HepG2 (cell line): Measurements from ENCODE around the gene CWF19L2. TPM values are rescaled to one million over a fixed set of nuclear protein-coding genes. Genes with fewer than 3 reads are reported as not detected.
A peak's percentile ranks its signal among the peaks of the same experiment; 100 is the strongest.
"Not testable (repeated sequence)": the region's sequence is repeated elsewhere in the genome, so short reads cannot be mapped to it uniquely, and the experiment has no call there.

Experiments
- ATAC-seq: fragments of 200-7000 bp; cut with Tn5 transposase; 3 replicates; pipeline ENCODE4 v1.9.1; 2020; ENCODE audit warnings: mild to moderate bottlenecking, moderate library complexity
- BruUV-seq: library from RNA; stranded (reverse); fragments of 400-500 nt; replicated peaks from 2 replicates; lab custom pipeline; 2021; lab: Mats Ljungman, UMichigan
- CTCF ChIA-PET: fragments of 300-600 bp; formaldehyde crosslinking; extraction: SDS; loops from one replicate; lab custom pipeline; 2021; ENCODE audit warnings: low total read pairs, inconsistent platforms, low intra/inter-chr PET ratio; lab: Yijun Ruan, JAX
- POLR2A ChIA-PET: fragments of 350-600 bp; sonication (Branson Sonifier 250); formaldehyde crosslinking; loops from one replicate; lab custom pipeline; 2020; ENCODE audit warnings: antibody characterized with exemption, inconsistent platforms; lab: Yijun Ruan, JAX
- DNase-seq: peaks from one replicate; pipeline ENCODE4 v3.0.0-alpha.2; 2015; ENCODE audit warnings: low spot score
- FAIRE-seq: peaks from 3 replicates; lab custom pipeline; 2011; peaks lifted over from hg19 to GRCh38; lab: Jason Lieb, UNC
- H2AFZ ChIP-seq: one replicate; pipeline ENCODE4 v1.6.1; 2011; ENCODE audit warnings: low read length, inconsistent platforms
- H3K27ac ChIP-seq: fragments of 300-600 bp; 3 replicates; pipeline ENCODE4 v1.8.0; 2011; ENCODE audit warnings: mixed run types, mild to moderate bottlenecking, mixed read lengths, low read length, inconsistent platforms; ENCODE audit not compliant: insufficient read depth; ENCODE audit errors: extremely low read length
- H3K27me3 ChIP-seq, 2 experiments: fragments of 200-600 bp in 1 of 2; 2 replicates in 1 of 2; 3 replicates in 1 of 2; pipeline versions ENCODE4 v1.6.0 to v1.8.0; 2011; ENCODE audit warnings: low read length in 2 of 2, mild to moderate bottlenecking in 2 of 2, moderate library complexity in 2 of 2, inconsistent platforms in 1 of 2; ENCODE audit not compliant: insufficient read depth in 2 of 2, control insufficient read depth in 1 of 2
- H3K36me3 ChIP-seq, 2 experiments: fragments of 200-600 bp in 1 of 2; replicated peaks in 1 of 2; 2 replicates in 1 of 2; 3 replicates in 1 of 2; pipeline versions ENCODE4 v1.5.1 to v1.8.0; 2011; ENCODE audit warnings: low read length in 2 of 2, inconsistent platforms in 1 of 2; ENCODE audit not compliant: insufficient read depth in 2 of 2, control insufficient read depth in 1 of 2
- H3K4me1 ChIP-seq: 2 replicates; pipeline ENCODE4 v1.5.1; 2012; ENCODE audit warnings: low read length, inconsistent platforms; ENCODE audit not compliant: insufficient read depth
- H3K4me2 ChIP-seq: 2 replicates; pipeline ENCODE4 v1.6.0; 2011; ENCODE audit warnings: low read depth, low read length, inconsistent platforms
- H3K4me3 ChIP-seq, 3 experiments: fragments of 200-600 bp in 1 of 3; sonication (generic), shearing (Covaris generic) in 1 of 3; replicated peaks in 1 of 3; 2 replicates each; pipeline ENCODE4 v1.5.1; 2011 to 2016; ENCODE audit warnings: low read length in 3 of 3, inconsistent platforms in 2 of 3, low read depth in 2 of 3, mild to moderate bottlenecking in 2 of 3, control low read depth in 1 of 3, mixed read lengths in 1 of 3; ENCODE audit not compliant: insufficient read depth in 1 of 3
- H3K79me2 ChIP-seq: one replicate; pipeline ENCODE4 v1.6.1; 2011; ENCODE audit warnings: low read length, inconsistent platforms; ENCODE audit not compliant: insufficient read depth
- H3K9ac ChIP-seq: 2 replicates; pipeline ENCODE4 v1.6.0; 2011; ENCODE audit warnings: mild to moderate bottlenecking, low read depth, low read length, inconsistent platforms; ENCODE audit not compliant: insufficient read depth
- H3K9me3 ChIP-seq: 2 replicates; pipeline ENCODE4 v1.5.1; 2012; ENCODE audit warnings: mild to moderate bottlenecking, low read length
- H4K20me1 ChIP-seq: 2 replicates; pipeline ENCODE4 v1.6.0; 2011; ENCODE audit warnings: inconsistent platforms, mild to moderate bottlenecking, low read length, moderate library complexity; ENCODE audit not compliant: insufficient read depth
- FOXO4 ChIP-seq: sonication (generic); formaldehyde crosslinking; conservative IDR thresholded peaks from 2 replicates; pipeline ENCODE4 v1.8.1; 2023; ENCODE audit warnings: missing genetic modification reagents
- HOXA5 ChIP-seq: sonication (generic); formaldehyde crosslinking; IDR thresholded peaks from 2 replicates; pipeline ENCODE4 v1.4.0; 2020; ENCODE audit warnings: missing genetic modification reagents
- IRX3 ChIP-seq: sonication (generic); formaldehyde crosslinking; IDR thresholded peaks from 2 replicates; pipeline ENCODE4 v1.8.1; 2023; ENCODE audit warnings: mild to moderate bottlenecking, low read depth, missing genetic modification reagents, borderline replicate concordance
- MBD4 ChIP-seq: IDR thresholded peaks from 2 replicates; pipeline ENCODE4 v1.6.1; 2012; ENCODE audit warnings: low read length, inconsistent platforms, borderline replicate concordance
- MEIS2 ChIP-seq: sonication (generic); formaldehyde crosslinking; IDR thresholded peaks from 2 replicates; pipeline ENCODE4 v1.9.0; 2021; ENCODE audit warnings: mild to moderate bottlenecking, missing genetic modification reagents
- MNT ChIP-seq: fragments of 450-650 bp; IDR thresholded peaks from 2 replicates; pipeline ENCODE4 v1.6.1; 2016
- POLR2A ChIP-seq, 2 experiments: IDR thresholded peaks; 2 replicates each; pipeline ENCODE4 v1.6.1; 2011; ENCODE audit warnings: low read depth in 2 of 2, low read length in 2 of 2, mild to moderate bottlenecking in 1 of 2, moderate library complexity in 1 of 2; ENCODE audit not compliant: insufficient read depth in 1 of 2
- POLR2AphosphoS2 ChIP-seq: IDR thresholded peaks from 2 replicates; pipeline ENCODE4 v1.6.1; 2011; ENCODE audit warnings: low read depth, low read length, improper control_type of control experiment
- PRMT3 ChIP-seq: sonication (generic); formaldehyde crosslinking; IDR thresholded peaks from 2 replicates; pipeline ENCODE4 v1.8.1; 2022; ENCODE audit warnings: low read depth, mild to moderate bottlenecking, moderate library complexity, missing genetic modification reagents, borderline replicate concordance
- SKI ChIP-seq: fragments of 450-650 bp; IDR thresholded peaks from one replicate; pipeline ENCODE4 v1.6.1; 2018; ENCODE audit warnings: mild to moderate bottlenecking; ENCODE audit not compliant: partially characterized antibody
- SNAI1 ChIP-seq: sonication (generic); formaldehyde crosslinking; IDR thresholded peaks from 2 replicates; pipeline ENCODE4 v1.5.0; 2020; ENCODE audit warnings: mild to moderate bottlenecking, missing genetic modification reagents, borderline replicate concordance
- SOX6 ChIP-seq, 2 experiments: fragments of 450-650 bp in 1 of 2; sonication (generic) in 1 of 2; formaldehyde crosslinking in 1 of 2; IDR thresholded peaks; 2 replicates each; pipeline versions ENCODE4 v1.4.0 to v1.6.1; 2017 to 2020; ENCODE audit warnings: antibody characterized with exemption in 1 of 2, mild to moderate bottlenecking in 1 of 2, missing genetic modification reagents in 1 of 2
- TFDP2 ChIP-seq: sonication (generic); formaldehyde crosslinking; IDR thresholded peaks from 2 replicates; pipeline ENCODE4 v1.4.0; 2020; ENCODE audit warnings: missing genetic modification reagents
- ZBTB42 ChIP-seq: sonication (generic); formaldehyde crosslinking; IDR thresholded peaks from 2 replicates; pipeline ENCODE4 v1.5.0; 2020; ENCODE audit warnings: mild to moderate bottlenecking, missing genetic modification reagents
- ZNF121 ChIP-seq: sonication (generic); formaldehyde crosslinking; IDR thresholded peaks from 2 replicates; pipeline ENCODE4 v1.5.0; 2020; ENCODE audit warnings: mild to moderate bottlenecking, missing genetic modification reagents
- ZNF558 ChIP-seq: sonication (generic); formaldehyde crosslinking; IDR thresholded peaks from 2 replicates; pipeline ENCODE4 v1.9.0; 2022; ENCODE audit warnings: mild to moderate bottlenecking, missing genetic modification reagents, borderline replicate concordance
- ZNF614 ChIP-seq: IDR thresholded peaks from 2 replicates; pipeline ENCODE4 v1.6.1; 2018; ENCODE audit warnings: missing biosample characterization, missing genetic modification reagents, inconsistent platforms, borderline replicate concordance
- WGBS: methylation state at CpG from one replicate; pipeline ENCODE4 v1.1.6; 2017; ENCODE audit warnings: low lambda C conversion rate; 5-methylcytosine and 5-hydroxymethylcytosine counted together
- in situ Hi-C: cut with HindIII; loops from 2 replicates; pipeline ENCODE4 v1.10.0; 2017; ENCODE audit warnings: low pct_unique_long_range_greater_than_20kb; ENCODE audit not compliant: extremely low pct_ligation_motif_present
- intact Hi-C: fragments of 100-400 bp; cut with micrococcal nuclease; formaldehyde crosslinking; loops from one replicate; pipeline ENCODE4 v1.10.0; 2022; ENCODE audit not compliant: unreplicated experiment
- polyA plus RNA-seq, 8 experiments: library from polyadenylated mRNA; depleted of rRNA in 3 of 8; stranded (reverse) in 7 of 8; unstranded in 1 of 8; fragments of >200 nt; fragmentation: Illumina TruSeq in 4 of 8; extraction: Trizol in 4 of 8; gene quantifications; 2 replicates each; pipeline versions ENCODE4 v1.2.1 to v1.2.3, GENCODE V29; 2011 to 2016; ENCODE audit warnings: low read depth in 4 of 8, missing spikeins in 1 of 8, mixed read lengths in 1 of 8; ENCODE audit not compliant: insufficient read depth in 1 of 8
- total RNA-seq, 5 experiments: library from RNA; depleted of rRNA; stranded (reverse); fragments of >200 nt; fragmentation: Illumina TruSeq; extraction: Trizol; gene quantifications; 2 replicates each; pipeline ENCODE4 v1.2.3, GENCODE V29; 2016; ENCODE audit warnings: low read depth in 1 of 5

The CWF19L2 gene
- total and polyA plus RNA-seq, 2 of the 13 experiments (the other 11 are each of a cell fraction or from before 2014, with no cell fraction given): 2.2 to 18.6 TPM

- TF ChIP-seq FOXO4 (0 out of 2 replicates have a peak, but pooled peaks have one; percentile 17), POLR2A (IDR thresholded peaks at IDR 0.05; ENCODE audit: insufficient read depth in 1 of 2, low read depth in 2 of 2, low read length in 2 of 2) (0 out of 4 replicates have a peak, but pooled peaks of 1 of the 2 experiments have one; percentile 13), SOX6 (CRISPR knock-in tag; IDR thresholded peaks at IDR 0.05) (peak; percentile 17; the same call in 1 of the 2 replicates)
- not testable (repeated sequence) for TF ChIP-seq SOX6 (IDR thresholded peaks at IDR 0.05)
These were observed 8.7 kb upstream of the CWF19L2 start (continued) for GRCh38 chr11:107466275-107466866.

- Histone ChIP-seq H3K79me2 (peaks cover 21% of the 10 kb centered on the region), H3K4me3 (peak overlapping the region; percentile 85 to 94 (median 88)), H3K36me3 (peaks cover 7 to 19% of the 10 kb centered on the region in 2 experiments; a peak in 4 of 5 replicates), H3K4me1 (peaks cover 17% of the 10 kb centered on the region), H3K27ac (peak overlapping the region; percentile 77), H4K20me1 (no peaks in the 10 kb centered on the region), H2AFZ (peak overlapping the region; percentile 94), H3K4me2 (peak overlapping the region; percentile 86), H3K9ac (peak overlapping the region; percentile 86), H3K27me3 (no peaks in the 10 kb centered on the region; a peak in 1 of 5 replicates), H3K9me3 (no peaks in the 10 kb centered on the region)
- intact Hi-C loops (loop anchor here (2.0 to 10.0 kb wide), 2 partner anchors 126 to 262 kb away; no protein-coding TSS in a partner anchor), in situ Hi-C loops (no loop called here)
- CTCF ChIA-PET: no interaction called here
- WGBS: 1% methylated on average over 6 of the region's 6 CpGs
- DNase-seq (no peak), FAIRE-seq (no peak), ATAC-seq (peak; percentile 75)
- POLR2A ChIA-PET: interaction anchor here (0.7 to 1.3 kb wide), 8 partner anchors 9 to 1380 kb away, joined by 3 to 10 read pairs (median 4); partner anchors contain the start of gene KBTBD3
- TSS peak; percentile 81 for BruUV-seq
- TF ChIP-seq MBD4 (no peak), PRMT3 (CRISPR knock-in tag) (no peak), ZNF121 (CRISPR knock-in tag) (no peak), HOXA5 (CRISPR knock-in tag) (no peak), SKI (no peak), FOXO4 (0 out of 2 replicates have a peak, but pooled peaks have one; percentile 64), ZNF614 (peak; percentile 9; the same call in 1 of the 2 replicates), MEIS2 (CRISPR knock-in tag) (no peak), MNT (no peak), TFDP2 (no peak), IRX3 (CRISPR knock-in tag) (no peak), ZBTB42 (no peak), POLR2AphosphoS2 (no peak), ZNF558 (CRISPR knock-in tag) (no peak), SNAI1 (0 out of 2 replicates have a peak, but pooled peaks have one; percentile 25)
These were observed 444 bp downstream of the CWF19L2 start for GRCh38 chr11:107457205-107457557.
